Heart left ventricle (tissue), 16 donors: Measurements from ENCODE around the gene SEMA3E. TPM values are rescaled to one million over a fixed set of nuclear protein-coding genes. Genes with fewer than 3 reads are reported as not detected.

Experiments used
- ATAC-seq, 4 donors: fragments of 200-7000 bp; cut with Tn5 transposase; one replicate each; pipeline ENCODE4 v1.9.1; 2020 to 2022; ENCODE audit warnings: moderate library complexity in 4 of 4, mild to moderate bottlenecking in 3 of 4, moderate number of reproducible peaks in 1 of 4
- DNase-seq, 5 donors: peaks; one replicate each; pipeline ENCODE4 v3.0.0-alpha.2; 2020
- H3K27ac ChIP-seq, 12 donors: fragments of 200-600 bp; sonication (generic) in 4 of 12; one replicate each; pipeline versions ENCODE4 v1.5.0 to v1.8.0; 2016 to 2022; ENCODE audit warnings: mild to moderate bottlenecking in 2 of 12
- H3K27me3 ChIP-seq, 9 donors: fragments of 200-600 bp; sonication (generic) in 2 of 9; one replicate each; pipeline versions ENCODE4 v1.5.1 to v1.8.0; 2016 to 2022; ENCODE audit warnings: mild to moderate bottlenecking in 3 of 9
- H3K36me3 ChIP-seq, 9 donors: fragments of 200-600 bp; sonication (generic) in 2 of 9; one replicate each; pipeline versions ENCODE4 v1.5.0 to v1.8.0; 2018 to 2022; ENCODE audit warnings: mild to moderate bottlenecking in 2 of 9
- H3K4me1 ChIP-seq, 12 donors: fragments of 200-600 bp; sonication (generic) in 4 of 12; one replicate each; pipeline versions ENCODE4 v1.5.0 to v1.8.0; 2016 to 2022; ENCODE audit warnings: mild to moderate bottlenecking in 3 of 12
- H3K4me3 ChIP-seq, 12 donors: fragments of 200-600 bp; sonication (generic) in 4 of 12; one replicate each; pipeline versions ENCODE4 v1.5.0 to v1.8.0; 2017 to 2022; ENCODE audit warnings: mild to moderate bottlenecking in 9 of 12, moderate library complexity in 4 of 12
- H3K9me3 ChIP-seq, 12 donors: fragments of 200-600 bp; sonication (generic) in 4 of 12; one replicate each; pipeline versions ENCODE4 v1.5.0 to v1.8.0; 2016 to 2022; ENCODE audit warnings: mild to moderate bottlenecking in 1 of 12
- POLR2A ChIP-seq, 2 donors: fragments of 450-650 bp; IDR thresholded peaks; one replicate each; pipeline ENCODE4 v1.6.1; 2017; ENCODE audit warnings: antibody characterized with exemption in 2 of 2, mild to moderate bottlenecking in 2 of 2, moderate library complexity in 2 of 2
- WGBS, 4 donors: extraction: QIAGEN DNeasy Blood & Tissue Kit in 2 of 4; methylation state at CpG; one replicate each; pipeline versions ENCODE4 v1.1.5 to v1.1.7; 2013 to 2018; 5-methylcytosine and 5-hydroxymethylcytosine counted together
- intact Hi-C, 10 donors: fragments of 100-400 bp; cut with DNase I; formaldehyde crosslinking; loops; one replicate each; pipeline versions ENCODE4 v1.11.1 to v1.14.2; 2022
- polyA plus RNA-seq, 2 donors: library from polyadenylated mRNA; stranded (reverse); fragments of 200-250 nt; gene quantifications; one replicate each; pipeline ENCODE4 v1.2.3, GENCODE V29; 2013
- total RNA-seq, 9 donors: library from RNA; depleted of rRNA in 2 of 9; stranded (reverse); fragments of >200 nt in 2 of 9; fragmentation: NEBNext Ultra II Directional in 3 of 9; extraction: Animal tissue kit (Norgen Biotek cat#: 25700) in 3 of 9; gene quantifications; one replicate each; pipeline versions ENCODE4 v1.1.0 to v1.2.4, GENCODE V29; 2016 to 2023
- TF ChIP-seq, protein P1 (sequence below), 12 donors: fragments of 200-600 bp; sonication (generic) in 4 of 12; IDR thresholded peaks; one replicate each; pipeline versions ENCODE4 v1.5.0 to v1.8.0; 2018 to 2022; ENCODE audit warnings: antibody characterized with exemption in 12 of 12, mild to moderate bottlenecking in 5 of 12
- donor health status: ischemic (EF 13 %, LVEDD 7.1; RV severe dilation, severe dysfunction).
- donor health status: healthy with polysubstance abuse.
- donor health status: DM: no; HTN: yes; CAD: no.
- donor health status: DM: no; HTN: no; CAD: no.
- donor health status: ischemic (EF 25% LVEDD 6.9; RV normal size, moderate dysfunction).
- donor health status: ischemic (EF 25% LVEDD 5.7; RV mildly dilated, moderate dysfunction).
- donor health status: healthy.
- donor health status: DM: yes; HTN: yes; CAD: no.
- donor health status: ischemic (EF 35%, LVEDD 5.7; RV mildly dilated, moderate dysfunction).
- donor health status: nonischemic (EF 11% LVEDD 7.7; RV severe dilation, severe dysfunction).
- donor health status: DM: yes; HTN: yes; CAD: no.
- donor health status: PGD.
- donor health status: ischemic (EF 29% LVEDD 5.4; RV normal size, mild dysfunction).
- donor health status: nonischemic (EF 23%, LVEDD 6.1; RV moderate dilation, normal function).

The SEMA3E gene
- total and polyA plus RNA-seq, 11 donors = 0.04 to 1.2 (median 0.17) TPM; not detected in 3

DNA sequence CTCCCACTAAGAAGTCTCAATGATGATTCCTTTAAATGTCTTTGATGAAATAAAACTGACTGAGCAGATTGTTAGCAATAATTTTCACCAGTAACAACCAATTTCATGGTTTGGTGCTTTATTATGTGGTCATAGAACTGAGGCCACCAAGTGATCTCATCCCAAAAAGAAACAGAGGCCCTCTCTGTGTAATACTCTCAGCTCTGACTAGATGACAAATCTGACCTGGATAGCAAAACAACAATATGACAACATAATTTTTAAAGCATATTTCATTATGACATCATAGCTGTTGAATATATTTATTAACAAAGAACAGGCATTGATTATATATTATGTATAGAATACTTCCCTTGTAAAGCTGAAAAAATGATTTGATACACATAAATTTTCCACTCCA lies 5.9 kb downstream of the SEMA3E start:
- no peaks in the 10 kb centered on the region for H3K4me1 ChIP-seq
- intact Hi-C loops = no loop called here
- DNase-seq = no peak
- ATAC-seq = no peak
- peaks cover 0 to 9% (median 0%) of the 10 kb centered on the region in 9 donors for H3K27me3 ChIP-seq
- TF ChIP-seq, protein P1, sequence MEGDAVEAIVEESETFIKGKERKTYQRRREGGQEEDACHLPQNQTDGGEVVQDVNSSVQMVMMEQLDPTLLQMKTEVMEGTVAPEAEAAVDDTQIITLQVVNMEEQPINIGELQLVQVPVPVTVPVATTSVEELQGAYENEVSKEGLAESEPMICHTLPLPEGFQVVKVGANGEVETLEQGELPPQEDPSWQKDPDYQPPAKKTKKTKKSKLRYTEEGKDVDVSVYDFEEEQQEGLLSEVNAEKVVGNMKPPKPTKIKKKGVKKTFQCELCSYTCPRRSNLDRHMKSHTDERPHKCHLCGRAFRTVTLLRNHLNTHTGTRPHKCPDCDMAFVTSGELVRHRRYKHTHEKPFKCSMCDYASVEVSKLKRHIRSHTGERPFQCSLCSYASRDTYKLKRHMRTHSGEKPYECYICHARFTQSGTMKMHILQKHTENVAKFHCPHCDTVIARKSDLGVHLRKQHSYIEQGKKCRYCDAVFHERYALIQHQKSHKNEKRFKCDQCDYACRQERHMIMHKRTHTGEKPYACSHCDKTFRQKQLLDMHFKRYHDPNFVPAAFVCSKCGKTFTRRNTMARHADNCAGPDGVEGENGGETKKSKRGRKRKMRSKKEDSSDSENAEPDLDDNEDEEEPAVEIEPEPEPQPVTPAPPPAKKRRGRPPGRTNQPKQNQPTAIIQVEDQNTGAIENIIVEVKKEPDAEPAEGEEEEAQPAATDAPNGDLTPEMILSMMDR (IDR thresholded peaks at IDR 0.05) = no peak
- no peak for TF ChIP-seq POLR2A (IDR thresholded peaks at IDR 0.05)
- no peak overlapping the region for H3K27ac ChIP-seq
- H3K4me3 ChIP-seq = no peak overlapping the region
- H3K9me3 ChIP-seq = no peaks in the 10 kb centered on the region
- no peaks in the 10 kb centered on the region for H3K36me3 ChIP-seq

DNA sequence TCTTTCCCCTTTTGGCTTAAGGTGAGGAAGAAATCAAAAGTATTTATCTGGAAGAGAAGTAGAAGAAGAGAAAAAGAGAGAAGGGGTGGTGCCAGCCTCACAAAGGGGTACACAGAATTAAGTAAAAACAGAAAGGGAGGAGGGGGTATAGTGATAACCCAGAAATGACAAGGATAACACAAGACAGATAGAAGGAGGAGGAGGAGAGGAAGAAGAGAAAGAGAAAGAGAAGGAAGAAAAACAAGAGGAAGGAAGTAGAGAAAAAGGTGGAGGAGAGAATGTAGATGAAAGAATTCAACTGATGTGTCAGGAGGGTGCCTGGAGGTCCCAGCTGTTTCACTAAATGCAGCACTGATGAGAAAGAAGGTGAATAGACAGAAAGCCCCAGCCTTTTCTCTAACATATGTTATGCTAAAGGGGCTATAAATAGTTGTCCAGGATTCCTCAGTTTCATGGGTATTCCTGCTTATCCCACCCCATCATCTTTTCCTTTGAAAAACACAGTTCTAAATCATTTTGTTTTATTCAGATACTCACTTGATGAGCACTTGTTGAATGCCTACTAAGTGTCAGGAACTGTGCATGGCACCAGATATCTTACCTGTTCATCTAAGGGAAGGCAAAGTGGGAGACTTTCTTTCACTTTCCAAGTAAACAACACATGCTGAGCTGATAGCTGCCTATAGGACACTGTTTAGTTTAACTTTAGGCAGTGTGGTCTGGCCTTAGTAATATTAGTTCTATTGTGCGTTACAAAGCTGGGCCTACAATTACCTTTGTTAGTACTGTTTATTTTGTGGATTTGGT lies 8.0 kb downstream of the SEMA3E start:
- intact Hi-C loops = no loop called here
- TF ChIP-seq POLR2A (IDR thresholded peaks at IDR 0.05) = no peak
- TF ChIP-seq, protein P1 (IDR thresholded peaks at IDR 0.05) = no peak
- Histone ChIP-seq H3K9me3 (no peaks in the 10 kb centered on the region), H3K27me3 (no peaks in the 10 kb centered on the region), H3K27ac (no peak overlapping the region), H3K36me3 (no peaks in the 10 kb centered on the region), H3K4me3 (no peak overlapping the region), H3K4me1 (no peaks in the 10 kb centered on the region)
- 72 to 81% (median 76%) methylated on average over 1 of the region's 1 CpG for WGBS, 4 donors
- ATAC-seq (no peak), DNase-seq (no peak)

DNA sequence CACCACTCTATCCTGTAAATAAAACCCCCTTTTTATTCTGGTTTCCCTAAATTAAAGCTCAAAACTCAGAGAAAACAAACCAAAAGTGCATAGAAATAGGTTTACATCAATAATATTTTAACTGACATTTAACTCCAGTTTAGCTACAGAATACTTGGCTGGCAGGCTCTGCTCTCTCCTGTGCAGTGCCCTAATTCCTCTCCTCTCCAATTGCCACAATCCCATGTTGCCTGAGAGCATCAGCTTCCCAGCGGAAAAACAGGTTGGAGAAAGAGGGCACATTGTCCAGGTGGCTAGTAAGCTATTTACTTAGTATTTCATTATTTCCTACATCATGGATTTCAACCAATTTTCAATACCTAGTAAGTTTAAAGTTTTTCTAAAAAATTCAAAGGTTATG lies 8.7 kb downstream of the SEMA3E start:
- intact Hi-C loops = no loop called here
- H3K27me3 ChIP-seq = no peaks in the 10 kb centered on the region
- TF ChIP-seq, protein P1 (IDR thresholded peaks at IDR 0.05) = no peak
- TF ChIP-seq POLR2A (IDR thresholded peaks at IDR 0.05) = no peak
- WGBS, 4 donors = 82 to 89% (median 86%) methylated on average over 1 of the region's 1 CpG
- H3K36me3 ChIP-seq = no peaks in the 10 kb centered on the region
- no peaks in the 10 kb centered on the region for H3K4me1 ChIP-seq
- DNase-seq = no peak
- no peak overlapping the region for H3K4me3 ChIP-seq
- ATAC-seq = no peak
- no peak overlapping the region for H3K27ac ChIP-seq
- H3K9me3 ChIP-seq = no peaks in the 10 kb centered on the region

DNA sequence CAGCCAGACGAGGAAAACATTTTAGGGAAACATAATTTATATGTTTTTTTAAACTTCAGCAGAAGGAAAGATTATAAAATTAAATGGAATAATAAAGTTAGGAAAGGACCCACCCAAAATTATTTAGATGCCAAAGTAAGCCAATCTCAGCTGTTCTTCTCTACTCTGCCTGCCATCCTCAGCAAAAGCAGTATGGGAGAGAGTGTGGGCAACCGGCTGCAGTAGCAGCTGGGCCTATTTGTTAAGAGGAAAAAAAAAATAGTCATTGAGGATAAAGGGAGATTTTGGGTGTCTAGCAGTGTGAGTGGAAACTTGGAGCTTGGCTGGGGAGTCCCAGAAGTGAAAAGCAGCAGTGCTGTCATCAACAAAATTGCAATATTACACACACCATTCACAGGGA lies 15.4 kb downstream of the SEMA3E start:
- no peaks in the 10 kb centered on the region for H3K27me3 ChIP-seq
- ATAC-seq (no peak), DNase-seq (no peak)
- WGBS, 4 donors = 79 to 85% (median 83%) methylated on average over 2 of the region's 2 CpGs
- no peaks in the 10 kb centered on the region for H3K4me1 ChIP-seq
- intact Hi-C loops = no loop called here
- TF ChIP-seq POLR2A (IDR thresholded peaks at IDR 0.05) = no peak
- TF ChIP-seq, protein P1 (IDR thresholded peaks at IDR 0.05) = no peak
- no peaks in the 10 kb centered on the region for H3K36me3 ChIP-seq
- no peaks in the 10 kb centered on the region for H3K9me3 ChIP-seq
- H3K27ac ChIP-seq = no peak overlapping the region
- no peak overlapping the region for H3K4me3 ChIP-seq
